Measurements from ENCODE around the gene CCP110. TPM values are rescaled to one million over a fixed set of nuclear protein-coding genes. Genes with fewer than 3 reads are reported as not detected.

The CCP110 gene
- total RNA-seq, 1 experiment from 2014 or later: 21.6 TPM

GRCh38 chr16:19512297-19512696 is 11.4 kb upstream of the CCP110 start:
- H3K23me2 ChIP-seq (ENCODE audit: insufficient read length, low read depth, low read length, poor library complexity, severe bottlenecking): no peaks in the 10 kb centered on the region
- no peak for TF ChIP-seq CTCF (conservative IDR thresholded peaks at IDR 0.05)

More at GRCh38 chr16:19512297-19512696, 11.4 kb upstream of the CCP110 start:
- H3K27me3 ChIP-seq (ENCODE audit: insufficient read depth, low read length): no peaks in the 10 kb centered on the region
- H2BK12ac ChIP-seq (ENCODE audit: insufficient read length, low read depth, low read length): no peak overlapping the region
- Mint-ChIP-seq H3K27me3 (ENCODE audit: low read depth) (no peaks in the 10 kb centered on the region), H3K4me3 (no peak overlapping the region), H3K9me3 (no peaks in the 10 kb centered on the region), H3K27ac (no peak overlapping the region), H3K4me1 (no peaks in the 10 kb centered on the region), H3K36me3 (ENCODE audit: insufficient read depth in 1 of 3, low read depth in 3 of 3) (peaks cover 38 to 59% (median 46%) of the 10 kb centered on the region in 3 experiments)
- no peak overlapping the region for H2AFZ ChIP-seq (ENCODE audit: low read length)
- H3K18ac ChIP-seq (ENCODE audit: insufficient read length, low read depth, low read length): no peak overlapping the region
- H2BK5ac ChIP-seq (ENCODE audit: insufficient read length, low read length): no peak overlapping the region
- H2AK5ac ChIP-seq (ENCODE audit: insufficient read length, low read length): no peak overlapping the region
- no peak overlapping the region for H3T11ph ChIP-seq (ENCODE audit: low read length)
- no peaks in the 10 kb centered on the region for H3K79me2 ChIP-seq (ENCODE audit: insufficient read depth, low read length)
- H3K9me3 ChIP-seq (ENCODE audit: control insufficient read depth, low read depth, low read length): no peaks in the 10 kb centered on the region
- no peak overlapping the region for H4K91ac ChIP-seq (ENCODE audit: insufficient read length, low read depth, low read length)
- no peaks in the 10 kb centered on the region for H3K4me1 ChIP-seq (ENCODE audit: insufficient read depth, low read length)
- no peak for DNase-seq
- no peak overlapping the region for H2BK15ac ChIP-seq (ENCODE audit: low read depth, low read length)
- H2BK120ac ChIP-seq (ENCODE audit: low read depth, low read length, poor library complexity, severe bottlenecking): no peak overlapping the region
- no peak overlapping the region for H3K4ac ChIP-seq (ENCODE audit: low read depth, low read length)
- H3K23ac ChIP-seq (ENCODE audit: insufficient read length, low read depth, low read length): no peak overlapping the region
- H3K56ac ChIP-seq (ENCODE audit: insufficient read length, low read depth, low read length): no peak overlapping the region
- no peak overlapping the region for H3K27ac ChIP-seq (ENCODE audit: insufficient read length, low read depth, low read length)
- H4K8ac ChIP-seq (replicated peaks; ENCODE audit: insufficient read length, low read depth, low read length): no peak overlapping the region
- H4K5ac ChIP-seq (ENCODE audit: insufficient read length, low read depth, low read length): no peak overlapping the region
- no peak overlapping the region for H3K14ac ChIP-seq (ENCODE audit: insufficient read depth, low read length)
- no peaks in the 10 kb centered on the region for H4K20me1 ChIP-seq (ENCODE audit: control insufficient read depth, insufficient read depth, insufficient read length)
- no peak overlapping the region for H3K9ac ChIP-seq (ENCODE audit: extremely low read depth, insufficient read length, low read length)
- H2BK20ac ChIP-seq (ENCODE audit: low read depth, low read length, poor library complexity, severe bottlenecking): no peak overlapping the region
- H3K4me2 ChIP-seq (ENCODE audit: insufficient read depth, insufficient read length, low read length): no peak overlapping the region
- no peaks in the 10 kb centered on the region for H3K79me1 ChIP-seq (ENCODE audit: insufficient read depth, low read depth, low read length, poor library complexity, severe bottlenecking)

Data from H9 (cell line).